Measurements from ENCODE around the gene MROH7. TPM values are rescaled to one million over a fixed set of nuclear protein-coding genes. Genes with fewer than 3 reads are reported as not detected.

MROH7 gene
- total RNA-seq, 2 donors from 2014 or later: 0.39 to 0.86 TPM

- no peak overlapping the region for H3K27ac Mint-ChIP-seq
- no peaks in the 10 kb centered on the region for H3K9me3 Mint-ChIP-seq
- no peaks in the 10 kb centered on the region for H3K36me3 Mint-ChIP-seq (ENCODE audit: insufficient read depth in 2 of 2)
- DNase-seq (no peak), ATAC-seq (replicated peaks in 1 of 2) (no peak)
- H3K27me3 Mint-ChIP-seq (ENCODE audit: low read depth): no peaks in the 10 kb centered on the region
- H3K4me1 Mint-ChIP-seq (ENCODE audit: low read depth): no peaks in the 10 kb centered on the region
- H3K4me3 Mint-ChIP-seq: no peak overlapping the region
Measured at GRCh38 chr1:54678776-54679643, 37.4 kb downstream of the MROH7 start.

DNA sequence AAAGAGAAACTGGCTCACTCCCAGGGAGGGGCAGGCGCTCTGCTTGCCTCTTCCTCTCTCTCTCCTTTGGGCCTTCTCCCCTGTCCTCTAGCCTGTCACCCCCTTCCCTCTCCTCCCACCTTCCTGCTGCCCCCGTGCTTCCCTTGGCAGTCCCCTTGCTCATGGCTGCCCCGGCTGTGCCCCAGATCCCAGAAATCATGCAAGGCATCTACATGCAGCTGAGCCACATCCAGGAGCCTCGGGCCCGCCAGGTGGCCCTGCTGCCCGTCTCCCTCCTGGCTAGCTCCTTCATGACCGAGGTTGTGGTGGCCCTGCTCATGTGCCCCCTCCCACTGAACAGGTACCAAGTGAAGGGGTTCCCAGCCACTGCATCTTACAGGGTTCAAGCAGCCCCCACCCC, 38.1 kb downstream of the MROH7 start:
- DNase-seq (no peak), ATAC-seq (replicated peaks in 1 of 2) (no peak)
- Mint-ChIP-seq H3K27ac (no peak overlapping the region), H3K4me1 (ENCODE audit: low read depth) (no peaks in the 10 kb centered on the region), H3K36me3 (ENCODE audit: insufficient read depth in 2 of 2) (no peaks in the 10 kb centered on the region), H3K9me3 (no peaks in the 10 kb centered on the region), H3K4me3 (no peak overlapping the region), H3K27me3 (ENCODE audit: low read depth) (no peaks in the 10 kb centered on the region)

GRCh38 chr1:54680387-54680786, 38.8 kb downstream of the MROH7 start:
- DNase-seq (no peak), ATAC-seq (replicated peaks in 1 of 2) (no peak)
- Mint-ChIP-seq H3K27me3 (ENCODE audit: low read depth) (no peaks in the 10 kb centered on the region), H3K36me3 (ENCODE audit: insufficient read depth in 2 of 2) (no peaks in the 10 kb centered on the region), H3K4me3 (no peak overlapping the region), H3K4me1 (ENCODE audit: low read depth) (no peaks in the 10 kb centered on the region), H3K27ac (no peak overlapping the region), H3K9me3 (no peaks in the 10 kb centered on the region)

DNA sequence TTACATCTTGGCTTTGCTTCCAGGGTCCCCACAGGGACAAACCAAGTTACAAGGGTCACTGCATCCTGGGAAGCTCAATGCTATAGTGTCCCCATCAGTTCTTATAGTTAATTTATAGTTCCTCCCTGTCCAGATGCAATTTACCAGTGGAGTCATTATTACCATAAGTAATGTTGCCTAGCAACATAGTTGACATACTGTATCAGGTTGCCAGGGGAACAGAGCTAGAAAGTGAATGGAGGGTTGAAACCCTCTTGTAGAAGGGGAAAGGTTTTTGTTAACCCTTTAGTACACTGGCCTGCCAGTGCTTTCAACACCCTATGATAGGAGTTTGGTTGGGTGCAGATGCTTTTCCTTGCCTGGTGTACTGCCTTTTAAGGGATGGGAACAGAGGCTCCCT, 39.8 kb downstream of the MROH7 start:
- peak; percentile 7 to 31 for ATAC-seq (replicated peaks in 1 of 2)
- H3K36me3 Mint-ChIP-seq (ENCODE audit: insufficient read depth in 2 of 2): no peaks in the 10 kb centered on the region
- no peak overlapping the region for H3K4me3 Mint-ChIP-seq
- no peaks in the 10 kb centered on the region for H3K27me3 Mint-ChIP-seq (ENCODE audit: low read depth)
- H3K27ac Mint-ChIP-seq: no peak overlapping the region
- H3K9me3 Mint-ChIP-seq: no peaks in the 10 kb centered on the region
- H3K4me1 Mint-ChIP-seq (ENCODE audit: low read depth): no peaks in the 10 kb centered on the region
- DNase-seq: no peak

DNA sequence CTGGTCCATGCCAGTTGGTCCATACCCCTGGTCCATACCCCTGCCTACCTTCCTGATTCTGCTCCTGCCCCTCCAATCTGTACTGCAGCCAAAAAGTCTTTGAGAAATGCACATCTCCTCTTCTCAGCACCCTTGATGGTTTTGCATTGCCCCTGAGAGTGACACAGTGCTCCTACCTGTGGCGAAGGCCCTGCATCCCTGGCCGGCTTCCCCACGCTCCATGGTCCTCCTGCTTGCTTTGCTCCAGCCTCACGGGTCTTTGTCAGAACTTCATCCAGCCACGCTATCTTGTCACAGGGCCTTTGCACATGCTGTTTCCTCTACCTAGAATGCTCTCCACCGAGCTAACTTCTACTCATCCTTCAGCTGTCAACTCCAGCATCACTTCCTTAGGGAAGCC, 41.9 kb downstream of the MROH7 start:
- H3K27me3 Mint-ChIP-seq (ENCODE audit: low read depth): no peaks in the 10 kb centered on the region
- H3K9me3 Mint-ChIP-seq: no peaks in the 10 kb centered on the region
- no peaks in the 10 kb centered on the region for H3K4me1 Mint-ChIP-seq (ENCODE audit: low read depth)
- no peak overlapping the region for H3K4me3 Mint-ChIP-seq
- no peaks in the 10 kb centered on the region for H3K36me3 Mint-ChIP-seq (ENCODE audit: insufficient read depth in 2 of 2)
- ATAC-seq (replicated peaks in 1 of 2) (no peak), DNase-seq (no peak)
- no peak overlapping the region for H3K27ac Mint-ChIP-seq

- no peak for ATAC-seq (replicated peaks in 1 of 2)
- no peak overlapping the region for H3K4me3 Mint-ChIP-seq
- H3K9me3 Mint-ChIP-seq: no peaks in the 10 kb centered on the region
- H3K36me3 Mint-ChIP-seq (ENCODE audit: insufficient read depth in 2 of 2): no peaks in the 10 kb centered on the region
- DNase-seq: no peak
- no peak overlapping the region for H3K27ac Mint-ChIP-seq
- no peaks in the 10 kb centered on the region for H3K27me3 Mint-ChIP-seq (ENCODE audit: low read depth)
- no peaks in the 10 kb centered on the region for H3K4me1 Mint-ChIP-seq (ENCODE audit: low read depth)
Measured at GRCh38 chr1:54685335-54685905, 43.8 kb downstream of the MROH7 start.

DNA sequence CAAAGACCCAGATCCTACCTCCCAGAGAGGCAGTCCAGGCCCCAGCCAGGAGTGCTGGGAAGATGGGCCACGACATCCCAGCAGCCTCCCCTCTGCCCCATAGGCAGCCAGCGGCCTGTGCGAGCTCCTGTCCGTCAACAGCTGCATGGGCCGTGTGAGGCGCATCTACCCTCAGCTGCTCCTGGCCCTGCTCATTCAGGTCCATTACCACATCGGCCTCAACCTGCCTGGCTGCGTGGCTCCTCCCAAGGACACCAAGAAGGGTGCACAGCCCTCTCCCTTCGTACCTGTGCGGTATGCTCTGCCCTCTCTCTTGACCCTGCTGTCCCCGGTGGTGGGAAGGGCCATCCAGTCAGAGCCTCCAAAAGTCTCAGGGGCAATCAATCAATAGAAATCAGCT, 44.6 kb downstream of the MROH7 start:
- Mint-ChIP-seq H3K27me3 (ENCODE audit: low read depth) (no peaks in the 10 kb centered on the region), H3K36me3 (ENCODE audit: insufficient read depth in 2 of 2) (no peaks in the 10 kb centered on the region), H3K4me3 (no peak overlapping the region), H3K4me1 (ENCODE audit: low read depth) (no peaks in the 10 kb centered on the region), H3K9me3 (no peaks in the 10 kb centered on the region), H3K27ac (no peak overlapping the region)
- DNase-seq (no peak), ATAC-seq (replicated peaks in 1 of 2) (no peak)

- H3K9me3 Mint-ChIP-seq: no peaks in the 10 kb centered on the region
- ATAC-seq (replicated peaks in 1 of 2): no peak
- peaks cover 10% of the 10 kb centered on the region for H3K4me1 Mint-ChIP-seq (ENCODE audit: low read depth)
- peaks cover 16% of the 10 kb centered on the region for H3K27me3 Mint-ChIP-seq (ENCODE audit: low read depth)
- H3K27ac Mint-ChIP-seq: no peak overlapping the region
- no peak for DNase-seq
- H3K4me3 Mint-ChIP-seq: no peak overlapping the region
- no peaks in the 10 kb centered on the region for H3K36me3 Mint-ChIP-seq (ENCODE audit: insufficient read depth in 2 of 2)
Measured at GRCh38 chr1:54694771-54695170, 53.2 kb downstream of the MROH7 start.

DNA sequence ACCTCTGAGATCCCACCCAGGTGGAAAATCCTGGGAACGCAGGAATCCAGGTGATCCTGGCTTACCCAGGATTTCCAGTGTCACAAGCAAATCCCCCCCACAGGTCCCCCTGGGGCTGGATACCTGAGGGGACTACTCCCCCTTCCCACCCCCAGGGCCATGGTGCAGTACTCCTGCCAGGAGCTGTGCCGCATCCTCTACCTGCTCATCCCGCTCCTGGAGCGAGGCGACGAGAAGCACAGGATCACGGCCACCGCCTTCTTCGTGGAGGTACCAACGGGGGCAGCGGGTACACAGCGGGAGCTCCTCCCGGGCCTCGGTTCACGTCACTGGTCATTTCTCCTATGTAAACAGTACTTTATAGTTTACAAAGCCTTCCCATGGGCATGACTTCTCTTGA, 53.6 kb downstream of the MROH7 start:
- no peak for DNase-seq
- no peaks in the 10 kb centered on the region for H3K36me3 Mint-ChIP-seq (ENCODE audit: insufficient read depth in 2 of 2)
- no peak overlapping the region for H3K27ac Mint-ChIP-seq
- H3K9me3 Mint-ChIP-seq: no peaks in the 10 kb centered on the region
- H3K27me3 Mint-ChIP-seq (ENCODE audit: low read depth): peaks cover 16% of the 10 kb centered on the region
- no peak for ATAC-seq (replicated peaks in 1 of 2)
- no peak overlapping the region for H3K4me3 Mint-ChIP-seq
- peaks cover 10% of the 10 kb centered on the region for H3K4me1 Mint-ChIP-seq (ENCODE audit: low read depth)

DNA sequence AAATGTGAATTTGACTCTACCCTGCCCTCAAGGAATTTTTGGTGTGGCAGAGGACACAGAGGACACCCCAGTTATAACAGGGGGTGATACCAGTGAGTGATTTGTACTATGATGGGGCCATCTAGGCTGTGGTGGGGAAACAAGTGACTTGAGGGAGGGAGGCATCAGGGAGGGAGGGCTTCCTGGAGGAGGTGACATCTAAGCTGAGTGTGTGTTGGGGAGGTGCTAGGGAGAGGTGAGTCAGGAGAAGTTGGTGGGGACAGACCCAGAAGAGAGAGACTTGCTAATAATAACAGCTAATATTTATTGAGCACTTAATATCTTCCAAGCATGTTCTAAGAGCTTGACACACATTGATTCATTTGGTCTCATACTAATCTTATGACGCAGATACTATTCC, 54.2 kb downstream of the MROH7 start:
- Mint-ChIP-seq H3K36me3 (ENCODE audit: insufficient read depth in 2 of 2) (no peaks in the 10 kb centered on the region), H3K4me3 (no peak overlapping the region), H3K4me1 (ENCODE audit: low read depth) (peaks cover 10% of the 10 kb centered on the region), H3K27ac (no peak overlapping the region), H3K27me3 (ENCODE audit: low read depth) (peaks cover 16% of the 10 kb centered on the region), H3K9me3 (no peaks in the 10 kb centered on the region)
- ATAC-seq (replicated peaks in 1 of 2): no peak
- no peak for DNase-seq

DNA sequence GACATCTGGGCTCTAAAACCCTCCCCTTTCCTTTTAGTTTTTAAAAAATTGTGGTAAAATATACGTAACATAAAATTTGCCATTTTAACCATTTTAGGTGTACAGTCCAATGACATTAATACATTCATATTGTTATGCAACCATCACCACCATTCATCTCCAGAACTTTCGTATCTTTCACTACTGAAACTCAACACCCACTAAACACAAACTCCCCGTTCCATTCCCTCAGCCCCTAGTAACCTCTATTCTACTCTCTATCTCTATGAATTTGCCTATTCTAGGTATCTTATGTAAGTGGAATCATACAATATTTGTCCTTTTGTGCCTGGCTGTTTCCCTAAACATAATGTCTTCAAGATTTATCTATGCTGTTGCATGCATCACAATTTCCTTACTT, 54.7 kb downstream of the MROH7 start:
- H3K36me3 Mint-ChIP-seq (ENCODE audit: insufficient read depth in 2 of 2): no peaks in the 10 kb centered on the region
- ATAC-seq (replicated peaks in 1 of 2): peak in 1 of 2 donors; percentile 52

GRCh38 chr1:54697896-54698295, 56.3 kb downstream of the MROH7 start:
- Mint-ChIP-seq H3K9me3 (no peaks in the 10 kb centered on the region), H3K4me3 (no peak overlapping the region), H3K36me3 (ENCODE audit: insufficient read depth in 2 of 2) (no peaks in the 10 kb centered on the region), H3K4me1 (ENCODE audit: low read depth) (peaks cover 10% of the 10 kb centered on the region), H3K27ac (no peak overlapping the region), H3K27me3 (ENCODE audit: low read depth) (peaks cover 16% of the 10 kb centered on the region)
- no peak for DNase-seq
- no peak for ATAC-seq (replicated peaks in 1 of 2)

More for the DNA sequence above, 54.7 kb downstream of the MROH7 start:
- Mint-ChIP-seq H3K4me3 (no peak overlapping the region), H3K9me3 (no peaks in the 10 kb centered on the region), H3K27ac (no peak overlapping the region), H3K4me1 (ENCODE audit: low read depth) (peaks cover 10% of the 10 kb centered on the region), H3K27me3 (ENCODE audit: low read depth) (peaks cover 16% of the 10 kb centered on the region)
- no peak for DNase-seq

DNA sequence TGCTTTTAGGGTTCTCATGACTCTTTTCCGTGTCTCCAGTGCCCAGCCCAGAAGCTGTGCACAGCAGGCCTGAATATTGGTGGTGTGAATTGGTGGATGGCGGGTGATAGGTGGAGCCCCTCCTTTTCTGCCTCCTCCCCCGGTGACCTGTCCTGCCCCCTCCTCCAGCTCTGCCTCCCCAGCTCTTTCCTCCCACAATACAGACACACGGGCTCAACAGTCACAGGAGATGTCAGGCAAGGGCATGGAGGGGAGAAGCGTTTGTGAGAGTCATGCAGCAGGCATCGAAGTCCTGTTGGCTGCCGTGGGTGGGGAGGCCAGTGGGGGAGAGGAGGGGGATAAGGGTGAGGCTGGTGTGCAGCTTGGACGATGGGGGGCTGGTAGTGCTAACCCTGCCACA, 56.8 kb downstream of the MROH7 start:
- peaks cover 10% of the 10 kb centered on the region for H3K4me1 Mint-ChIP-seq (ENCODE audit: low read depth)
- H3K36me3 Mint-ChIP-seq (ENCODE audit: insufficient read depth in 2 of 2): no peaks in the 10 kb centered on the region

More for the DNA sequence above, 56.8 kb downstream of the MROH7 start:
- peaks cover 16% of the 10 kb centered on the region for H3K27me3 Mint-ChIP-seq (ENCODE audit: low read depth)
- H3K9me3 Mint-ChIP-seq: no peaks in the 10 kb centered on the region
- H3K27ac Mint-ChIP-seq: no peak overlapping the region
- H3K4me3 Mint-ChIP-seq: no peak overlapping the region
- no peak for ATAC-seq (replicated peaks in 1 of 2)
- no peak for DNase-seq
